Neural progenitor cell (in vitro differentiated cells): ENCODE results near the gene SCUBE3. TPM values are rescaled to one million over a fixed set of nuclear protein-coding genes. Genes with fewer than 3 reads are reported as not detected.

ENCODE experiments used
- DNase-seq: peaks from one replicate; pipeline ENCODE4 v3.0.0-alpha.2; 2016; ENCODE audit warnings: low spot score
- H2AFZ ChIP-seq: fragments of 200-600 bp; sonication (generic); replicated peaks from 2 replicates; pipeline ENCODE4 v1.6.1; 2016; ENCODE audit warnings: antibody characterized with exemption
- H3F3A ChIP-seq: fragments of 200-600 bp; sonication (generic); 2 replicates; pipeline ENCODE4 v1.6.1; 2016; ENCODE audit warnings: antibody characterized with exemption, low read depth
- H3K27ac ChIP-seq: fragments of 200-600 bp; sonication (generic); 2 replicates; pipeline ENCODE4 v1.5.1; 2016; ENCODE audit warnings: mild to moderate bottlenecking
- H3K27me3 ChIP-seq: fragments of 200-600 bp; sonication (generic); 2 replicates; pipeline ENCODE4 v1.6.1; 2016; ENCODE audit warnings: mild to moderate bottlenecking, moderate library complexity
- H3K36me3 ChIP-seq: fragments of 200-600 bp; sonication (generic); 2 replicates; pipeline ENCODE4 v1.5.1; 2016
- H3K4me1 ChIP-seq: fragments of 200-600 bp; sonication (generic); 2 replicates; pipeline ENCODE4 v1.6.1; 2016; ENCODE audit warnings: mixed run types
- H3K4me2 ChIP-seq: fragments of 200-600 bp; sonication (generic); 2 replicates; pipeline ENCODE4 v1.6.1; 2016
- H3K4me3 ChIP-seq: fragments of 200-600 bp; sonication (generic); 2 replicates; pipeline ENCODE4 v1.5.1; 2016
- H3K79me2 ChIP-seq: fragments of 200-600 bp; sonication (generic); 2 replicates; pipeline ENCODE4 v1.6.1; 2016; ENCODE audit warnings: low read depth
- H3K9ac ChIP-seq: fragments of 200-600 bp; sonication (generic); 2 replicates; pipeline ENCODE4 v1.6.1; 2016
- H3K9me3 ChIP-seq: fragments of 200-600 bp; sonication (generic); 2 replicates; pipeline ENCODE4 v1.5.1; 2016; ENCODE audit warnings: low read depth
- H4K20me1 ChIP-seq: fragments of 200-600 bp; sonication (generic); 2 replicates; pipeline ENCODE4 v1.6.1; 2016; ENCODE audit warnings: low read depth
- H3K27ac Mint-ChIP-seq: 3 replicates; pipeline ENCODE4 v1.8.0; 2021; ENCODE audit warnings: mixed read lengths
- H3K27me3 Mint-ChIP-seq: 2 replicates; pipeline ENCODE4 v1.8.0; 2022; ENCODE audit warnings: low read depth, mild to moderate bottlenecking, inconsistent platforms, moderate library complexity, mixed read lengths; ENCODE audit not compliant: insufficient read depth
- H3K36me3 Mint-ChIP-seq: 3 replicates; pipeline ENCODE4 v1.8.0; 2021; ENCODE audit warnings: mixed read lengths
- H3K4me1 Mint-ChIP-seq: 3 replicates; pipeline ENCODE4 v1.8.0; 2021; ENCODE audit warnings: mixed read lengths
- H3K4me3 Mint-ChIP-seq: 3 replicates; pipeline ENCODE4 v1.8.0; 2021; ENCODE audit warnings: mild to moderate bottlenecking, moderate library complexity, mixed read lengths
- H3K9me3 Mint-ChIP-seq: 3 replicates; pipeline ENCODE4 v1.8.0; 2020; ENCODE audit warnings: mixed read lengths
- EZH2 ChIP-seq: fragments of 200-600 bp; sonication (generic); IDR thresholded peaks from 2 replicates; pipeline ENCODE4 v1.6.1; 2017; ENCODE audit warnings: antibody characterized with exemption, mild to moderate bottlenecking, moderate library complexity
- EZH2phosphoT487 ChIP-seq: fragments of 200-600 bp; sonication (generic); IDR thresholded peaks from 2 replicates; pipeline ENCODE4 v1.6.1; 2017; ENCODE audit warnings: antibody characterized with exemption
- total RNA-seq: library from RNA; depleted of rRNA; stranded (reverse); fragments of >200 nt; gene quantifications from 2 replicates; pipeline ENCODE4 v1.2.3, GENCODE V29; 2015; ENCODE audit warnings: low replicate concordance
- TF ChIP-seq, protein P1 (sequence below): fragments of 200-600 bp; sonication (generic); IDR thresholded peaks from 2 replicates; pipeline ENCODE4 v1.5.1; 2017; ENCODE audit warnings: antibody characterized with exemption, mild to moderate bottlenecking

SCUBE3 gene
- total RNA-seq, 1 donor from 2014 or later: 11.4 TPM

DNA sequence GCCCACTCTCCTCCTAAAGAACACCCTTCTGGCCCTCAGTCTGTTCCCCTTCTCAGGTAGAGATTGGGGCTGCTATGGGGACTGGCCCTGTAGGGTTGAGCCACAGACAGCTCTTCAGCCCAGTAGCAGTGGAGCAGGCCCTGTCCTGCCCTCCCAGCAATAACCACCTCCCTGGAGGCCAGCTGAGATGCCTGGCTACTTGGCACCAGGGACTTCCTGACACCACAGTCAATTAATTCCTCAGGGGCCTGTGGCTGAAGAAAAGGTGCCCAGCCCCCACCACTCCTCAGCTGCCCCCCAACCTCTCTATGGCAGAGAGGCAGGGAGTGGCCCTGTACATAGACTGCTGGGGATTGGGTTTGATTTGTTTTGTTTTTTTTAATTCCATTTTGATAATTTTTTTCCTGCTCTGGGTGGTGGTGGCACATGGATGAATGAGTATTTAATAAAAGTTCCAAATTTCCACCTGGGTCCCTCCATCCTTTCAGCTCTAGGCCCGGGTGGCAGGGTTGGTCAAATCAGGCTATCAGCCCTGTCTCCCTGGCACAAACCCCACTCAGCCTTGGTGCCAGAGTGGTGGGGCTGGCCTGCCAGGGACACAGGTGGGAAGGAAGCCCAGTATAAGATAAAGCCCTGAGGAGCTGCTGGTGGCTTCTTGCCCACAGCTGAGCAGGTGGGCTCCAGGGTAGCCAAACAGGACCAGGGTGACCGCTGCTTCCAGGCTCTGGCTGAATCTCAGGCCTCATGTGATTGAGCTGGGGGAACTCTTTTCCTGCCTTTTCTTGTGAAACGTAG is 82.0 kb downstream of the SCUBE3 start:
- Mint-ChIP-seq H3K4me3 (no peak overlapping the region), H3K9me3 (no peaks in the 10 kb centered on the region), H3K4me1 (peaks cover 5% of the 10 kb centered on the region), H3K27me3 (peaks cover 2% of the 10 kb centered on the region), H3K36me3 (peaks cover 14% of the 10 kb centered on the region), H3K27ac (no peak overlapping the region)
- Histone ChIP-seq H3F3A (no peaks in the 10 kb centered on the region), H3K79me2 (no peaks in the 10 kb centered on the region), H3K36me3 (no peaks in the 10 kb centered on the region), H3K4me2 (no peak overlapping the region), H4K20me1 (no peaks in the 10 kb centered on the region), H3K9ac (no peak overlapping the region), H3K4me3 (no peak overlapping the region), H3K9me3 (no peaks in the 10 kb centered on the region), H3K4me1 (no peaks in the 10 kb centered on the region), H2AFZ (no peak overlapping the region), H3K27ac (no peak overlapping the region), H3K27me3 (no peaks in the 10 kb centered on the region)
- TF ChIP-seq EZH2phosphoT487 (no peak), EZH2 (no peak)
- TF ChIP-seq, protein P1, sequence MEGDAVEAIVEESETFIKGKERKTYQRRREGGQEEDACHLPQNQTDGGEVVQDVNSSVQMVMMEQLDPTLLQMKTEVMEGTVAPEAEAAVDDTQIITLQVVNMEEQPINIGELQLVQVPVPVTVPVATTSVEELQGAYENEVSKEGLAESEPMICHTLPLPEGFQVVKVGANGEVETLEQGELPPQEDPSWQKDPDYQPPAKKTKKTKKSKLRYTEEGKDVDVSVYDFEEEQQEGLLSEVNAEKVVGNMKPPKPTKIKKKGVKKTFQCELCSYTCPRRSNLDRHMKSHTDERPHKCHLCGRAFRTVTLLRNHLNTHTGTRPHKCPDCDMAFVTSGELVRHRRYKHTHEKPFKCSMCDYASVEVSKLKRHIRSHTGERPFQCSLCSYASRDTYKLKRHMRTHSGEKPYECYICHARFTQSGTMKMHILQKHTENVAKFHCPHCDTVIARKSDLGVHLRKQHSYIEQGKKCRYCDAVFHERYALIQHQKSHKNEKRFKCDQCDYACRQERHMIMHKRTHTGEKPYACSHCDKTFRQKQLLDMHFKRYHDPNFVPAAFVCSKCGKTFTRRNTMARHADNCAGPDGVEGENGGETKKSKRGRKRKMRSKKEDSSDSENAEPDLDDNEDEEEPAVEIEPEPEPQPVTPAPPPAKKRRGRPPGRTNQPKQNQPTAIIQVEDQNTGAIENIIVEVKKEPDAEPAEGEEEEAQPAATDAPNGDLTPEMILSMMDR: no peak
- DNase-seq: no peak

DNA sequence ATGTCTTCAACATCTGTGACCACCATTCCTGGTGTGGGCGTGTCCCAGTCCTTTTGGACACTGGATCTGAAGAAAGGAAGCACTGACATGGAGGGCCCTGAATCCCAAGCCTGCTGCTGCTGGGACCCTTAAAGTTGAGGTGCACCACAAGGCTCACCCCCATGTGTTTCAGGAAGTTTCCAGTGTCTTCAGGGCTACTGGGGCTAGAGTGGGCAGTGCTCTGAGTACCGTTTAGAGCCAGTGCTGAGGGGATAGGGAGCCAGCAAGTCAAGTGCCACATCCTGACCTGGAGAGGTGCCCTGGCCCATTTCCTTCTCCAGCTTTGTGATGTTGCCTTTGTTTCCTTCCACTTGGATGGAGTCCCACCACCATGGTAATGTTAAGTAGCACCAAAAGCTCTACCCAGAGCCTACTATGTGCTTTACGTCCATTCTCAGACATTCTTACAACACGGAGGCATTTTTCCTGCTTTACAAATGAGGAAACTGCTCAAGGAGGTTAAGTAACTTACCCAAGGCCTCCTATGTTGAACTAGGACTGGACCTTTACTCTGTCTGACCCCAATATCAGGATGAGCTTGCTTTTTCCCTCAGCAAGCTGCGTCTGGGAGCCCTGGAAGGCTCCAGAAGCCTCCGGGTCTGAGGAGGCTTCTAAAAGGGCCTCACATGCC is 83.3 kb downstream of the SCUBE3 start:
- H3K27me3 ChIP-seq: no peaks in the 10 kb centered on the region
- H3K27ac ChIP-seq: no peak overlapping the region
- Mint-ChIP-seq H3K36me3 (peaks cover 6% of the 10 kb centered on the region), H3K27me3 (peaks cover 2% of the 10 kb centered on the region), H3K4me3 (peak overlapping the region; percentile 35), H3K9me3 (no peaks in the 10 kb centered on the region), H3K27ac (no peak overlapping the region), H3K4me1 (peaks cover 5% of the 10 kb centered on the region)
- no peak overlapping the region for H3K4me2 ChIP-seq
- H3K4me3 ChIP-seq: no peak overlapping the region
- H3K9me3 ChIP-seq: no peaks in the 10 kb centered on the region
- no peaks in the 10 kb centered on the region for H4K20me1 ChIP-seq
- H3K36me3 ChIP-seq: no peaks in the 10 kb centered on the region
- H3K79me2 ChIP-seq: no peaks in the 10 kb centered on the region
- H3K4me1 ChIP-seq: no peaks in the 10 kb centered on the region
- H3K9ac ChIP-seq: no peak overlapping the region
- no peak overlapping the region for H2AFZ ChIP-seq
- H3F3A ChIP-seq: no peaks in the 10 kb centered on the region
- no peak for TF ChIP-seq EZH2phosphoT487
- TF ChIP-seq EZH2: no peak
- TF ChIP-seq, protein P1: no peak
- DNase-seq: no peak

DNA sequence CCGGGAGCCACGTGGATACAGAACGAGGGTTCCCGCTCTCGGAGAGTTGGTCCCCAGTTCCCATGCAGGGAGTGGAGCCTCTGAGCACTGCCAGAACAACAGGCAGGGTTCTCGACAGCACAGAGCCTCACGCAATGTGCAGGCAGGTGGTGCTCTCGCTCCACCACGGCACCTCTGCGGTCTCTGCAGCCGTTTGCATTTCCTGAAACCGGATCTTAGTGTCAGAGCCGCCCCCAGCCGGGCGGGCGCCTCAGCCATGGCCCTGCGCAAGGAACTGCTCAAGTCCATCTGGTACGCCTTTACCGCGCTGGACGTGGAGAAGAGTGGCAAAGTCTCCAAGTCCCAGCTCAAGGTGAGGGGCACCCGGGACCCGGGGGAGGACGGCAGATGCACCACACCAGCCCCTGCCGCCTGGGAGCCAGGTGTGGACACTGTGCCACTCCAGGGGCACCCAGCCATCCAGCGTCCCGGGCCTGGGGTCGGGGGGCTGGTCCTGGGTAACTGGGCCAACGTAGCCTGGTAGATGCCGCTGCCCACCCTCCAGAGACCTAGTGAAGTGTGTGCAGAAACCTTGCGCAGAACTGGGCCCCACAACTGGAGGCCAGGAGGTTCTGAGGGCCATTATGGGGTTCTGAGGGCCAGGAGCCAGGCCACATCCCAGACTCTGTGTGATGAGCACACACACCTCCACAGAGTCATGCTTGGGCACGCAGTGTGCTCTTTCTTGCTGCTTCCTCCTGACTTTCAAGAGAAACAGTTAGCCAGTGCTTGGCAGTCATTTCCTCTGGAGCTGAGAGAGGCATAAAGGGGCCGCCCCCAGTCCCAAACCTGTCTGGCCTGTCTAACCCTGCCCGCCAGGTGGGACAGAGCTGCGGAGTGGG is 84.1 kb downstream of the SCUBE3 start, which contains the start of gene DEF6:
Gene DEF6, plus strand, starts transcription at position 218 of the 881 bp plus-strand sequence. Its CDS starts 39 bp downstream, at position 257.
- no peaks in the 10 kb centered on the region for H3K27me3 ChIP-seq
- Mint-ChIP-seq H3K9me3 (no peaks in the 10 kb centered on the region), H3K4me1 (peaks cover 11% of the 10 kb centered on the region), H3K27ac (no peak within 1 kb of the TSS), H3K4me3 (peak within 1 kb of the TSS; percentile 35), H3K27me3 (peaks cover 2% of the 10 kb centered on the region), H3K36me3 (peaks cover 4% of the 10 kb centered on the region)
- H3K4me2 ChIP-seq: peak within 1 kb of the TSS; percentile 59
- no peaks in the 10 kb centered on the region for H3K9me3 ChIP-seq
- no peaks in the 10 kb centered on the region for H3K4me1 ChIP-seq
- H3F3A ChIP-seq: no peaks in the 10 kb centered on the region
- H4K20me1 ChIP-seq: no peaks in the 10 kb centered on the region
- H3K27ac ChIP-seq: no peak within 1 kb of the TSS
- TF ChIP-seq, protein P1: peak; percentile 74
- no peak for TF ChIP-seq EZH2
- no peaks in the 10 kb centered on the region for H3K36me3 ChIP-seq
- peak; percentile 90 for DNase-seq
- no peaks in the 10 kb centered on the region for H3K79me2 ChIP-seq
- no peak within 1 kb of the TSS for H2AFZ ChIP-seq
- H3K9ac ChIP-seq: no peak within 1 kb of the TSS
- no peak within 1 kb of the TSS for H3K4me3 ChIP-seq
